GM19035 (cell line): ENCODE results near the gene TH.
"Not testable (repeated sequence)": the region's sequence is repeated elsewhere in the genome, so short reads cannot be mapped to it uniquely, and the experiment has no call there.

Experiments
- ATAC-seq: cut with Tn5 transposase; IDR thresholded peaks from one replicate; pipeline ENCODE4 v1.9.1; 2021; ENCODE audit not compliant: unreplicated experiment

Gene TH

DNA sequence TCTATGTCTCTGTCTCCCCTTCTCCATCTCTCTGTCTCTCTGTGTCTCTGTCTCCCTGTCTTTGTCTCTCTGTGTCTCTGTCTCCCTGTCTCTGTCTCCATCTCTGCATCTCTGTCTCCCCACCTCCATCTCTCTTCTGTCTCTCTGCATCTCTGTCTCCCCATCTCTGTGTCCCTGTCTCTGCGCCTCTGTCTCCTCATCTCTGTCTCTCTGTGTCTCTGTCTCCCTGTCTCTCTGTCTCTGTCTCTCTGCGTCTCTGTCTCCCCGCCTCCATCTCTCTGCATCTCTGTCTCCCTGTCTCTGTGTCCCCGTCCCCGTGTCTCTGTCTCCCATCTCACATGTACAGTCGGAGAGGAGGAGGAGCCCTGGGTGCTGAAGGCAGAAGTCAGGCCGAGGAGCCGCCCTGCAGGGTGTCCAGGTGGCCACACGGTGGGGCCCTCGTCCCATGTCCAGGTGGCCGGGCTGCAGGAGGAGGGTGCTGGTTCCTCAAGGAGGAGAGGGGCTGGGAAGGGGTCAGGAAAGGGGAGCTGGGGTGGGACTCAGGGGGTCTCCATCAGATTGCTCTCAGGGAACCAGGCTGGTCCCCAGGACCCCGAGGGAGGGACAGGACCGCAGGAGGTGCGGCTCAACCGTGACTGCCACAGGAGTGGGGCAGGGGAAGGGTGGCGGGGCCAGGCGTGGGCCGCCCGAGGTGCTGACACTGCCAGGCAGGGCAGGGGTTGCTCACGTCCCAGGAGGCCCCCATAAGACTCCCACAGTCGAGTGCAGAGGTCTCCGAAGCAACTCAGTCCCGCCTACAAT, 25.6 kb upstream of the TH start:
- ATAC-seq: no peak

GRCh38 chr11:2195756-2196088, 24.1 kb upstream of the TH start:
- no peak for ATAC-seq

DNA sequence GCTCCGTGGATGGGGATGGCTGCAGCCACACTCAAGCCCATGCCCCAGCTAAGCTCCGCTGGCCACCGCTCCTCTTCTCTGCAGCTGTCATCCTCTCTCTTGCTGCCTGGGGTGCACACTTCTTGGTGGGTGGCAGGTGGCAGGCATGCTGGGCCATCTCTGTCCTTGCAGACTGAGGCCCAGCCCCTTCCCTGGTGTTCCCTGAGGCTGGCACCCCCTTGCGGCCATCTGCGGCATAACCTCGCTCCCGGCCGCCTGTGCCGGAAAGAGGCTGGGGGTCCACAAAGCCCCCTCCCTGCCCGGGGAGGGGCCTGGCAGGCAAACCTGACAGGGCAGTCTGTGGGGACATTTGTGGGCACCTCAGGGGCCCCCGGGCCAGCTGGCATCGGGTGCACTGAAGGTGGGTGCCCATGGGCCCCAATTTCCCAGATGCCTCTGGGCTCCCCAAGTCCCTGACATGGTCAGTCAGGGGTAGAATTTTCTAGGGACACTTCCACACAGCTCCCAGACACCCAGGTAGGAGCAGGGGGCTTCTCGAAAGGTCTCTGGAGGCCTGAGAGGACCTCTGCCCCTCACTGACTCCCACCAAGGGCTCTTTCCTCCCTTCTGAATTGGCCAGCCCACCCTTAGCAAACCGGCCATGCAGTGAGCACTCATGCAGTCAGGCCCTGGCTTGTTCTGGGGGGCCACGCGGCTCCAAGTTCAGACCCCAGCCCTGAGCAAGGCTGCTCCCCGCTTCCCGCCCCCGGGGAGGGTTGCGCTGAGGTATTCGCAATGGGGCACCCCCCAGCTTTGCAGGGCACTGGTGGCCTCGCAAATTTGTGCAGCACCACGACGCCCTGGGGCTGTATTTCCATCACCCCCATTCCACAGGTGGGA, 23.5 kb upstream of the TH start:
- ATAC-seq: no peak

- ATAC-seq: not testable (repeated sequence)
Measured at GRCh38 chr11:2193888-2194595, 22.4 kb upstream of the TH start.

DNA sequence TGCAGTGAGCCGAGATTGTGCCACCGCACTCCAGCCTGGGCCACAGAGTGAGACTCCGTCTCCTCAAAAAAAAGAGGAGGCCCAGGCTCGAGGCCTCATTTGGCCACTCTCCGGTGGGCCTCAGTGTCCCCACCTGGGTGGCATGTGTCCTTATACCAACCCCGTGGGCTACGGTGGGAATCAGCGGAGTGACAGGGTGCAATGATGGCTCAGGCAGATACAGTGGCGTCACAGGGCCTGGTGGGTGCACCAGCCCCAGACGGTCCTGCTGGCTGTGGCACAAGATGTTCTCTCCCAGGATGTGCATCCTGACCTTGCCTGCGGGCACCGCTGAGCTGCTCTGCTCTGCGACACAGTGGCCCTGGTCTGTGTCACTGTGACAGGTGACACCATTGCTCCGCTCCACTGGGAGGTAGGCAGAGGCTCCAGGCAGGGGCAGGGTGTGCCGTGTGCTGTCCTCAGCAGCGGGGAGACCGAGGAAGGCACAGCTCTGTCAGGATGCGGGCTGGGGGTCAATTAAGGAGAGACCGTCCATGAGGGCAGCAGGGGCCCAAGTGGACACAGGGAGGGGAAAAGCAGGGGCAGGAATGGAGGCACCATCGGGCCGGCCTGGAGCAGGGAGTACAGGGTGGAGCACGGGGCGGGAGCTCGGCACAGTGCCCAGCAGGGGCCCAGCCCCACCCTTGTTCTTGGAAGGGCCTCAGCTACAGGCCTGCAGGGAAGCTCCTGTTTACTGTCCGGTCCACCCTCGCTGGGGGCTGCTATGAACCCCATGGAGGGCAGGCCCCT, 21.7 kb upstream of the TH start:
- no peak for ATAC-seq

DNA sequence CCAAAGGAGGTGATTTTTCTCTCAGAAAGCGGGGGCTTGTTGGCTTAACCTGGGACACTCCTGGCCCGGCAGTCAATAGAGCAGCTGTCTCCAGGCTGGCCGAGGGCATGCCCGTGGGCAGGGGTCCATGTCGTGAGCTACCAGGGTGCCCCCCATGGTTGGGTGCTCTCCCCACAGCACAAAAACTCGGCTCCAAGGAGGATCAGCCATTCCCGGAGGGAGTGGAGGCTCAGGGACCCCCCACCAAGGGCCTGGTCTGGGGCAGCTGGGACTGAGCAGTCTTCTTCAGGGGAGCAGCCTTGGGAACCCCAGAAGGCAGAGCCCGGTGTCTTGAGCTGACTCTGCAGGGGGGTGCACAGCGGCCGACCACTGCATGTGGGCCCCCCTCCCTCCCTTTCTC, 20.8 kb upstream of the TH start:
- ATAC-seq: no peak

- no peak for ATAC-seq
Measured at GRCh38 chr11:2191883-2192282, 20.3 kb upstream of the TH start.

DNA sequence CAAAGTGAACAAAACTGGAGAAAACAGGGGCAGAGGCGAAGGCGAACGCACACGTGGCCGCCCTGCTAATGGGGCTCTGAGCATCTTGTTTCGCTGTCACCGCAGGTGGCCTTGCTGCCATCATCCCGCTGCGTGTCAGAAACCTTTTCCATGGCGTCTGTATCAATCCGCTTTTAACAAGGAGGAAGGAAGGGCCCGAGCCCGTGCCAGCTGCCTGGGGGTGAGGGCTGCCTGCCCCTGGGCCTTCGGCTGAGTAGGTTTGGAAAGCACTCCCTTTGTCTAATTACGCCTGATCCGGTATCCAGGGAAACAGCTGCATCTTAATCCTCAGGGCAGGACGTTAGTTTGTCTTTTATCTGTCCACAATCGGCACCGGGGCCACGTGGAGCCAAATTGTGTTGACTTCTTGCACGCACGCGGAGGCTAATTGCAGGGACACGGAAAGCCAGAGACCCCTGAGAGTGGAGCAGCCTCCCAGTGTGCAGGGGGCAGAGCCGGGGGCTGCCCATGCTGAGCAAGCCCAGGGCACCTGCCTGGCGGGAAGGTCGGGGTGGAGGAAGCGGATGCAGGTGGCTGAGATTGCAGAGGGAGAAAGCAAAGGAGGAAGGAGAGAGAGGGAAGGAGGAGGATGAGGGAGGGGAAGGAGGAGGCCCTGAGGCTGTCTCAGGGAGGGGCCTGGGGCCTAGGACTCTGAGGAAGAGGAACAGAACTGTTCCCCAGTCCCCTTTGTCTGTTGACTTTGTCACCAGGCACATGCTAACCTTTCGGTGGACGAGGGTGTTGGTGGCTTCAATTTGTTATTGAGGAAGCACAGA, 19.2 kb upstream of the TH start:
- ATAC-seq: no peak

GRCh38 chr11:2189938-2190656, 18.5 kb upstream of the TH start:
- no peak for ATAC-seq

GRCh38 chr11:2188745-2189144, 17.1 kb upstream of the TH start:
- no peak for ATAC-seq

- ATAC-seq: no peak
Measured at GRCh38 chr11:2187280-2187707, 15.7 kb upstream of the TH start.

- no peak for ATAC-seq
Measured at GRCh38 chr11:2186669-2187279, 15.2 kb upstream of the TH start.

DNA sequence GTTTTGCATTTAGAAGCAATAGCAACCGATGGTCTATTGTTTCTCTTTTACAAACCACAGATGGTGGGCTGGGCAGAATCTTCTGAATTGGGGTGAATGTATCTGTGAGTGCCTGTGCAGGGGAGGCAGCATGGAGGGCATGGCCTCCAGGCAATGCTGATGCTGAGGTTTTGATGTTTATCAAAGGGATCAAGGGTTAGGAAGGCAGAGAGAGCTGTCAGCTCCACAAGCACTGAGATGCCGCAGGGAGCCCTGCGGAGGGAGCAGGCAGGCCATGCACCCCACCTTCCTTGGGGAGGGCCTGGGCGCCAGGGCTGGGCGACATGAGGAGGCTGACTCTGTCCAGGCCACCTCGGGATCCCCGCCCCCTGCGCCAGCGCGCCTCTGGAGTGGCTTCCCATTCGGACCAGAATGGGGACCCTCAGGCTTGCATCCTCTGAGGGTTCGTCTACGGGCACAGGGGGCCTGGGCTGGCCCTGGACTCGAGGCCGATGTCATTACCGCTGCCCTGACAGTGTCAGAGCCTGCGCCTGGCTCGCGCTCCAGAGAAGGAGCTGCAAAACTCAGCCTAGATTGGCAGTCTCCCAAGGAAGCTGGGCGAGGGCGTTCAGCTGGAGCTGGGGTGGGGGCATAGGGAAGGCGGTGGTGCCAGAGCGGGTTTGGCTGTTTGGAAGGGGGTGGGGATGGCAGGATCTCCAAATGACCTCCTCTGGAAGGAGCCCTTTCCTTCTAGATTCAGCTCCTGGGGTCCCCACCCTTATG, 13.9 kb upstream of the TH start:
- no peak for ATAC-seq

GRCh38 chr11:2182692-2183474, 11.3 kb upstream of the TH start:
- no peak for ATAC-seq

- no peak for ATAC-seq
Measured at GRCh38 chr11:2182075-2182474, 10.5 kb upstream of the TH start.

DNA sequence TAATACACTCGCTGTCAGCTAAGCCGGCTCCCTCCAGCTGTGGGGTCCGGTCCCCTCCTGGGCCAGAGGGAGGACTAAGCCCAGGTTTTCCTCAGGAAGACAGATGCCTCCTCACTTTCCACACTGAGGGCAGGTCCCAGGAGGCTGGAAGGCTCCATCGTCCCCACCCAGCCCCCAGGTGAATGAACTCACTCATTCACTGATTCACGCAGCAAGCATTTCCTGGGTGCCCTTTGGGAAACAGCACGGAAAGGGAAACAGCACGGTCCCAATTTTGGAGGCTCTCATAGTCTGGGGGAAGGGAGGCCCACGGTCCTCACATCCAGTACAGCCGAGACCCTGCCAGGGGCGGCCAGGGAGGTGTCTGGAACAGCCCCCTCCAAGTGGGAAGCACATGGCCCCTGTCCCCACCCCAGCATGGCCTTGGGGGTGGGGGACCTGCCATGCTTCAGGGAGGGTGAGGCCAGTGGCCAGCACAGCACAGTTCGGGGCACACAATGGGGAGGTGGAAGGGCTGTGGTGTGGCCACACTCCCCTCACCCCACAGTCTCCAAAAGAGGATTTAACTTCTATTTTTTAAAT, 9.3 kb upstream of the TH start:
- no peak for ATAC-seq

- no peak for ATAC-seq
Measured at GRCh38 chr11:2180347-2180746, 8.7 kb upstream of the TH start.
